Heart right ventricle (tissue), 16 donors: ENCODE measurements around the gene SGIP1. TPM values are rescaled to one million over a fixed set of nuclear protein-coding genes. Genes with fewer than 3 reads are reported as not detected.

Source experiments
- ATAC-seq, 8 donors: fragments of 200-7000 bp; cut with Tn5 transposase; one replicate each; pipeline ENCODE4 v1.9.1; 2020; ENCODE audit warnings: mild to moderate bottlenecking in 8 of 8, moderate library complexity in 8 of 8, moderate number of reproducible peaks in 1 of 8
- DNase-seq, 2 donors: peaks; one replicate each; pipeline ENCODE4 v3.0.0-alpha.2; 2020
- H3K27ac ChIP-seq, 10 donors: fragments of 200-600 bp; sonication (generic) in 2 of 10; one replicate each; pipeline versions ENCODE4 v1.5.0 to v1.8.0; 2020 to 2022; ENCODE audit warnings: mild to moderate bottlenecking in 3 of 10
- H3K27me3 ChIP-seq, 7 donors: fragments of 200-600 bp; one replicate each; pipeline ENCODE4 v1.8.0; 2021 to 2022; ENCODE audit warnings: mild to moderate bottlenecking in 2 of 7
- H3K36me3 ChIP-seq, 9 donors: fragments of 200-600 bp; sonication (generic) in 1 of 9; one replicate each; pipeline versions ENCODE4 v1.5.0 to v1.8.0; 2020 to 2022; ENCODE audit warnings: mild to moderate bottlenecking in 2 of 9
- H3K4me1 ChIP-seq, 9 donors: fragments of 200-600 bp; sonication (generic) in 1 of 9; one replicate each; pipeline versions ENCODE4 v1.5.0 to v1.8.0; 2020 to 2022; ENCODE audit warnings: mild to moderate bottlenecking in 4 of 9
- H3K4me3 ChIP-seq, 10 donors: fragments of 200-600 bp; sonication (generic) in 2 of 10; one replicate each; pipeline versions ENCODE4 v1.5.0 to v1.8.0; 2020 to 2022; ENCODE audit warnings: mild to moderate bottlenecking in 7 of 10, moderate library complexity in 2 of 10
- H3K9me3 ChIP-seq, 11 donors: fragments of 200-600 bp in 10 of 11; sonication (generic) in 2 of 11; one replicate each; pipeline versions ENCODE4 v1.5.0 to v1.8.0; 2013 to 2022; ENCODE audit warnings: mild to moderate bottlenecking in 2 of 11, control low read depth in 1 of 11, moderate library complexity in 1 of 11
- CTCF ChIP-seq, 9 donors: fragments of 200-600 bp; sonication (generic) in 2 of 9; IDR thresholded peaks; one replicate each; pipeline versions ENCODE4 v1.5.0 to v1.8.0; 2021 to 2022; ENCODE audit warnings: antibody characterized with exemption in 9 of 9, mild to moderate bottlenecking in 5 of 9, moderate library complexity in 1 of 9
- WGBS, 2 donors: extraction: QIAGEN DNeasy Blood & Tissue Kit; methylation state at CpG; one replicate each; pipeline ENCODE4 v1.1.7; 2013; ENCODE audit warnings: inconsistent platforms in 1 of 2; 5-methylcytosine and 5-hydroxymethylcytosine counted together
- intact Hi-C, 10 donors: fragments of 100-400 bp; cut with DNase I; formaldehyde crosslinking; loops; one replicate each; pipeline versions ENCODE4 v1.11.1 to v1.14.2; 2022
- polyA plus RNA-seq, 2 donors: library from polyadenylated mRNA; stranded (reverse); fragments of 200-250 nt; gene quantifications; one replicate each; pipeline ENCODE4 v1.2.3, GENCODE V29; 2013
- total RNA-seq, 10 donors: library from RNA; stranded (reverse); fragmentation: NEBNext Ultra II Directional in 3 of 10; extraction: Animal tissue kit (Norgen Biotek cat#: 25700) in 3 of 10; gene quantifications; one replicate each; pipeline versions ENCODE4 v1.2.1 to v1.2.4, GENCODE V29; 2021 to 2023
- donor health status: Arrhythmogenic right ventricular cardiomyopathy.
- donor health status: ischemic (EF 13 %, LVEDD 7.1; RV severe dilation, severe dysfunction).
- donor health status: healthy with polysubstance abuse.
- donor health status: DM: no; HTN: yes; CAD: no.
- donor health status: DM: no; HTN: no; CAD: no.
- donor health status: ischemic (EF 25% LVEDD 6.9; RV normal size, moderate dysfunction).
- donor health status: ischemic (EF 25% LVEDD 5.7; RV mildly dilated, moderate dysfunction).
- donor health status: healthy.
- donor health status: DM: yes; HTN: yes; CAD: no.
- donor health status: Ischemic cardiomyopathy.
- donor health status: ischemic (EF 35%, LVEDD 5.7; RV mildly dilated, moderate dysfunction).
- donor health status: nonischemic (EF 11% LVEDD 7.7; RV severe dilation, severe dysfunction).
- donor health status: DM: yes; HTN: yes; CAD: no.
- donor health status: PGD.
- donor health status: ischemic (EF 29% LVEDD 5.4; RV normal size, mild dysfunction).
- donor health status: nonischemic (EF 23%, LVEDD 6.1; RV moderate dilation, normal function).

The SGIP1 gene
- total and polyA plus RNA-seq, 12 donors = 1.6 to 19.6 (median 4.9) TPM

- intact Hi-C loops = no loop called here
- TF ChIP-seq CTCF (IDR thresholded peaks at IDR 0.05) = no peak
These were observed 13.3 kb upstream of the SGIP1 start for GRCh38 chr1:66520655-66521054.

GRCh38 chr1:66521721-66522365 lies 12.1 kb upstream of the SGIP1 start:
- Histone ChIP-seq H3K27me3 (no peaks in the 10 kb centered on the region), H3K36me3 (no peaks in the 10 kb centered on the region), H3K4me1 (no peaks in the 10 kb centered on the region), H3K27ac (no peak overlapping the region), H3K9me3 (no peaks in the 10 kb centered on the region), H3K4me3 (no peak overlapping the region)
- ATAC-seq (peak in 1 of 8 donors; percentile 18), DNase-seq (no peak)
- TF ChIP-seq CTCF (IDR thresholded peaks at IDR 0.05) = no peak
- 96 to 98% methylated on average over 3 of the region's 3 CpGs for WGBS, 2 donors
- intact Hi-C loops = no loop called here

More at GRCh38 chr1:66520655-66521054, 13.3 kb upstream of the SGIP1 start:
- Histone ChIP-seq H3K9me3 (no peaks in the 10 kb centered on the region), H3K27ac (no peak overlapping the region), H3K4me3 (no peak overlapping the region), H3K36me3 (no peaks in the 10 kb centered on the region), H3K4me1 (no peaks in the 10 kb centered on the region), H3K27me3 (no peaks in the 10 kb centered on the region)
- ATAC-seq (no peak), DNase-seq (no peak)
- WGBS, 2 donors = 78 to 83% methylated on average over 6 of the region's 6 CpGs

GRCh38 chr1:66523562-66523961 lies 10.4 kb upstream of the SGIP1 start:
- intact Hi-C loops = no loop called here
- no peak for DNase-seq
- no peaks in the 10 kb centered on the region for H3K4me1 ChIP-seq
- ATAC-seq = no peak
- H3K9me3 ChIP-seq = no peaks in the 10 kb centered on the region
- TF ChIP-seq CTCF (IDR thresholded peaks at IDR 0.05) = no peak
- no peak overlapping the region for H3K27ac ChIP-seq
- H3K27me3 ChIP-seq = no peaks in the 10 kb centered on the region
- no peak overlapping the region for H3K4me3 ChIP-seq
- no peaks in the 10 kb centered on the region for H3K36me3 ChIP-seq

- intact Hi-C loops = no loop called here
These were observed 8.9 kb upstream of the SGIP1 start for GRCh38 chr1:66525086-66525485.

More at GRCh38 chr1:66525086-66525485, 8.9 kb upstream of the SGIP1 start:
- H3K27me3 ChIP-seq = no peaks in the 10 kb centered on the region
- no peak overlapping the region for H3K27ac ChIP-seq
- no peak overlapping the region for H3K4me3 ChIP-seq
- DNase-seq (no peak), ATAC-seq (no peak)
- TF ChIP-seq CTCF (IDR thresholded peaks at IDR 0.05) = no peak
- WGBS, 2 donors = 98 to 100% methylated on average over 1 of the region's 1 CpG
- no peaks in the 10 kb centered on the region for H3K9me3 ChIP-seq
- no peaks in the 10 kb centered on the region for H3K4me1 ChIP-seq
- no peaks in the 10 kb centered on the region for H3K36me3 ChIP-seq
